Measurements from ENCODE around the gene REPS1. TPM values are rescaled to one million over a fixed set of nuclear protein-coding genes. Genes with fewer than 3 reads are reported as not detected.

REPS1 gene
- total and polyA plus RNA-seq, 2 donors from 2014 or later, result 33.4 to 37.0 TPM

- FAIRE-seq (no peak), DNase-seq (no peak)
- H3K4me3 ChIP-seq (ENCODE audit: low read length in 3 of 3), result no peak overlapping the region
- intact Hi-C loops (cut with DNase I), result no loop called here
- no peaks in the 10 kb centered on the region for H3K27me3 ChIP-seq (ENCODE audit: control insufficient read depth, insufficient read depth, low read length)
- H3K4me1 ChIP-seq (ENCODE audit: control insufficient read depth in 2 of 3, insufficient read depth in 2 of 3, low read depth in 1 of 3, low read length in 3 of 3), result no peaks in the 10 kb centered on the region
- H3K9me3 ChIP-seq (ENCODE audit: control insufficient read depth in 2 of 3, insufficient read depth in 1 of 3, low read length in 3 of 3), result no peaks in the 10 kb centered on the region
- no peak overlapping the region for H3K27ac ChIP-seq (ENCODE audit: low read depth in 2 of 2, low read length in 2 of 2)
- H3K36me3 ChIP-seq (ENCODE audit: control insufficient read depth in 2 of 3, insufficient read depth in 3 of 3, low read length in 3 of 3), result no peaks in the 10 kb centered on the region
- H3K9ac ChIP-seq (ENCODE audit: low read length in 3 of 3), result no peak overlapping the region
- no peak for TF ChIP-seq CTCF (IDR thresholded peaks at IDR 0.05; ENCODE audit: borderline replicate concordance, extremely low read depth, insufficient read depth)
Observed at GRCh38 chr6:138891255-138891986, 96.6 kb downstream of the REPS1 start.

- no peak for DNase-seq
- H3K4me1 ChIP-seq (ENCODE audit: control insufficient read depth in 2 of 3, insufficient read depth in 2 of 3, low read depth in 1 of 3, low read length in 3 of 3), result no peaks in the 10 kb centered on the region
- no peaks in the 10 kb centered on the region for H3K27me3 ChIP-seq (ENCODE audit: control insufficient read depth, insufficient read depth, low read length)
- no peaks in the 10 kb centered on the region for H3K36me3 ChIP-seq (ENCODE audit: control insufficient read depth in 2 of 3, insufficient read depth in 3 of 3, low read length in 3 of 3)
- TF ChIP-seq CTCF (IDR thresholded peaks at IDR 0.05; ENCODE audit: borderline replicate concordance, extremely low read depth, insufficient read depth), result no peak
- H3K9ac ChIP-seq (ENCODE audit: low read length in 3 of 3), result no peak overlapping the region
- intact Hi-C loops (cut with DNase I), result no loop called here
- H3K4me3 ChIP-seq (ENCODE audit: low read length in 3 of 3), result no peak overlapping the region
- FAIRE-seq, result no peak
- H3K27ac ChIP-seq (ENCODE audit: low read depth in 2 of 2, low read length in 2 of 2), result no peak overlapping the region
- no peaks in the 10 kb centered on the region for H3K9me3 ChIP-seq (ENCODE audit: control insufficient read depth in 2 of 3, insufficient read depth in 1 of 3, low read length in 3 of 3)
Observed at GRCh38 chr6:138885156-138885819, 102.8 kb downstream of the REPS1 start.

- H3K9me3 ChIP-seq (ENCODE audit: control insufficient read depth in 2 of 3, insufficient read depth in 1 of 3, low read length in 3 of 3), result no peaks in the 10 kb centered on the region
- intact Hi-C loops (cut with DNase I), result no loop called here
- FAIRE-seq, result no peak
- H3K4me3 ChIP-seq (ENCODE audit: low read length in 3 of 3), result no peak overlapping the region
- no peaks in the 10 kb centered on the region for H3K36me3 ChIP-seq (ENCODE audit: control insufficient read depth in 2 of 3, insufficient read depth in 3 of 3, low read length in 3 of 3)
- no peaks in the 10 kb centered on the region for H3K4me1 ChIP-seq (ENCODE audit: control insufficient read depth in 2 of 3, insufficient read depth in 2 of 3, low read depth in 1 of 3, low read length in 3 of 3)
- H3K27ac ChIP-seq (ENCODE audit: low read depth in 2 of 2, low read length in 2 of 2), result no peak overlapping the region
- no peaks in the 10 kb centered on the region for H3K27me3 ChIP-seq (ENCODE audit: control insufficient read depth, insufficient read depth, low read length)
- H3K9ac ChIP-seq (ENCODE audit: low read length in 3 of 3), result no peak overlapping the region
- TF ChIP-seq CTCF (IDR thresholded peaks at IDR 0.05; ENCODE audit: borderline replicate concordance, extremely low read depth, insufficient read depth), result no peak
- DNase-seq, result no peak
Observed at GRCh38 chr6:138882369-138883017, 105.6 kb downstream of the REPS1 start.

All from kidney (tissue), 14 donors.